Measurements from ENCODE around the gene ATG14.

DNA sequence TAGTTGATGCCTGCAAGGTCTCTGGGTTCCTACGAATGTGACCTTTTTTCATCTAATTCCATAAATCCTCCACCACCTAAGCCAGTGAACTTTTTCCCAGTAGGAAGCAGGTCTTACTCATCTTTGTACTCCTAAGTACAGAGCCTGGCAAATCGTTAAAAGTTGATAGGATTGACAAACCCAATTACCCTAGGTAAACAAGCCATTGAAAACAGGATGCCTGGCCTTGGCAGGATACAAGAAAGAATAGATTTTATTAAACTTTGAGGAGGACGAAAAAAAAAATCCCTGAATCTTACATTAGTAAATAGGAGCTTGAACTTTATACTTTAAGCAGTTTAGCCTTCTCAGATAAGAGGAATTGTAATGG, 23.2 kb upstream of the ATG14 start:
- TF ChIP-seq, protein P1, sequence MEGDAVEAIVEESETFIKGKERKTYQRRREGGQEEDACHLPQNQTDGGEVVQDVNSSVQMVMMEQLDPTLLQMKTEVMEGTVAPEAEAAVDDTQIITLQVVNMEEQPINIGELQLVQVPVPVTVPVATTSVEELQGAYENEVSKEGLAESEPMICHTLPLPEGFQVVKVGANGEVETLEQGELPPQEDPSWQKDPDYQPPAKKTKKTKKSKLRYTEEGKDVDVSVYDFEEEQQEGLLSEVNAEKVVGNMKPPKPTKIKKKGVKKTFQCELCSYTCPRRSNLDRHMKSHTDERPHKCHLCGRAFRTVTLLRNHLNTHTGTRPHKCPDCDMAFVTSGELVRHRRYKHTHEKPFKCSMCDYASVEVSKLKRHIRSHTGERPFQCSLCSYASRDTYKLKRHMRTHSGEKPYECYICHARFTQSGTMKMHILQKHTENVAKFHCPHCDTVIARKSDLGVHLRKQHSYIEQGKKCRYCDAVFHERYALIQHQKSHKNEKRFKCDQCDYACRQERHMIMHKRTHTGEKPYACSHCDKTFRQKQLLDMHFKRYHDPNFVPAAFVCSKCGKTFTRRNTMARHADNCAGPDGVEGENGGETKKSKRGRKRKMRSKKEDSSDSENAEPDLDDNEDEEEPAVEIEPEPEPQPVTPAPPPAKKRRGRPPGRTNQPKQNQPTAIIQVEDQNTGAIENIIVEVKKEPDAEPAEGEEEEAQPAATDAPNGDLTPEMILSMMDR (IDR thresholded peaks at IDR 0.05): no peak
- no peak for TF ChIP-seq POLR2A (IDR thresholded peaks at IDR 0.05)

All from uterus (tissue), 2 donors.